NT2/D1 (cell line): Measurements from ENCODE around the gene FRMD4A.
"Not testable (repeated sequence)": the region's sequence is repeated elsewhere in the genome, so short reads cannot be mapped to it uniquely, and the experiment has no call there.

Experiments
- SUZ12 ChIP-seq: IDR thresholded peaks from 2 replicates; pipeline ENCODE4 v1.6.1; 2011; ENCODE audit not compliant: insufficient read length, insufficient read depth; ENCODE audit errors: extremely low read depth
- YY1 ChIP-seq: IDR thresholded peaks from 2 replicates; pipeline ENCODE4 v1.6.1; 2011; ENCODE audit not compliant: insufficient read length, insufficient read depth

GRCh38 chr10:14213703-14214102 is 117.0 kb downstream of the FRMD4A start:
- TF ChIP-seq YY1, SUZ12: not testable (repeated sequence)
